HCT116 (cell line): ENCODE results near the gene CBL. TPM values are rescaled to one million over a fixed set of nuclear protein-coding genes. Genes with fewer than 3 reads are reported as not detected.

Source experiments
- ATAC-seq: fragments of 200-7000 bp; cut with Tn5 transposase; 2 replicates; pipeline ENCODE4 v1.9.1; 2020; ENCODE audit warnings: mild to moderate bottlenecking, moderate library complexity
- BruUV-seq: library from RNA; stranded (reverse); fragments of 400-500 nt; replicated peaks from 2 replicates; lab custom pipeline; 2021; lab: Mats Ljungman, UMichigan
- CTCF ChIA-PET: fragments of 300-600 bp; sonication (Branson Sonifier 250); formaldehyde crosslinking; loops from one replicate; lab custom pipeline; 2021; ENCODE audit warnings: antibody characterized with exemption; lab: Charles Lee
- POLR2A ChIA-PET: fragments of 300-600, 350-600 bp; sonication (Branson Sonifier 250); formaldehyde crosslinking; loops from one replicate; lab custom pipeline; 2021; ENCODE audit warnings: antibody characterized with exemption; lab: Charles Lee
- RAD21 ChIA-PET, 2 experiments: fragments of 300-600 bp; sonication (Branson Sonifier 250); formaldehyde crosslinking; loops; one replicate each; lab custom pipeline; 2023; ENCODE audit warnings: low total read pairs in 2 of 2; ENCODE audit not compliant: uncharacterized antibody in 2 of 2, unreplicated experiment in 2 of 2, low non-redundant PET in 1 of 2; lab: Charles Lee
- DNase-seq: peaks from one replicate; pipeline ENCODE4 v3.0.0-alpha.2; 2010; ENCODE audit warnings: low read depth, low spot score
- H2AFZ ChIP-seq: fragments of 200-600 bp; shearing (Covaris generic), sonication (generic); 2 replicates; pipeline ENCODE4 v1.6.1; 2017; ENCODE audit warnings: low read depth, mixed run types, mixed read lengths, antibody characterized with exemption, low read length; ENCODE audit not compliant: poor library complexity, severe bottlenecking
- H3K27ac ChIP-seq: 2 replicates; pipeline ENCODE4 v1.5.1; 2012; ENCODE audit warnings: low read depth, low read length
- H3K27me3 ChIP-seq: fragments of 200-600 bp; sonication (generic); 2 replicates; pipeline ENCODE4 v1.6.1; 2016; ENCODE audit warnings: mixed run types, low read length, mixed read lengths; ENCODE audit not compliant: insufficient read depth
- H3K36me3 ChIP-seq, 2 experiments: fragments of 200-500 bp in 1 of 2; fragments of 200-600 bp in 1 of 2; sonication (Bioruptor generic) in 1 of 2; sonication (generic) in 1 of 2; 2 replicates each; pipeline versions ENCODE4 v1.5.1 to v1.6.1; 2014 to 2016; ENCODE audit warnings: low read length in 2 of 2, inconsistent platforms in 1 of 2, mixed read lengths in 1 of 2, mixed run types in 1 of 2; ENCODE audit not compliant: insufficient read depth in 2 of 2, control insufficient read depth in 1 of 2
- H3K4me1 ChIP-seq, 2 experiments: fragments of 200-600 bp in 1 of 2; sonication (generic) in 1 of 2; 2 replicates each; pipeline versions ENCODE4 v1.5.1 to v1.6.1; 2012 to 2017; ENCODE audit warnings: low read length in 2 of 2, inconsistent platforms in 1 of 2, mild to moderate bottlenecking in 1 of 2, mixed read lengths in 1 of 2, mixed run types in 1 of 2, moderate library complexity in 1 of 2; ENCODE audit not compliant: insufficient read depth in 2 of 2, control insufficient read depth in 1 of 2
- H3K4me2 ChIP-seq: fragments of 200-600 bp; sonication (generic); 2 replicates; pipeline ENCODE4 v1.6.1; 2017; ENCODE audit warnings: mixed run types, low read length, mixed read lengths
- H3K4me3 ChIP-seq, 2 experiments: fragments of 200-600 bp in 1 of 2; sonication (generic) in 1 of 2; replicated peaks in 1 of 2; 2 replicates each; pipeline ENCODE4 v1.5.1; 2011 to 2016; ENCODE audit warnings: low read length in 2 of 2, control low read depth in 1 of 2, low read depth in 1 of 2, mild to moderate bottlenecking in 1 of 2, mixed read lengths in 1 of 2, mixed run types in 1 of 2
- H3K79me2 ChIP-seq: fragments of 200-600 bp; sonication (generic); 2 replicates; pipeline ENCODE4 v1.6.1; 2017; ENCODE audit warnings: mild to moderate bottlenecking, mixed run types, low read length, moderate library complexity, mixed read lengths; ENCODE audit not compliant: insufficient read depth
- H3K9ac ChIP-seq: fragments of 200-600 bp; sonication (generic); 2 replicates; pipeline ENCODE4 v1.6.1; 2016; ENCODE audit warnings: low read length, mixed read lengths
- H3K9me2 ChIP-seq: fragments of 200-600 bp; sonication (generic), shearing (Covaris generic); 2 replicates; pipeline ENCODE4 v1.6.1; 2017; ENCODE audit warnings: mixed run types, mild to moderate bottlenecking, moderate library complexity; ENCODE audit not compliant: insufficient read depth
- H3K9me3 ChIP-seq, 2 experiments: fragments of 200-500 bp in 1 of 2; fragments of 200-600 bp in 1 of 2; sonication (Bioruptor generic) in 1 of 2; sonication (generic) in 1 of 2; 2 replicates each; pipeline ENCODE4 v1.6.1; 2014 to 2017; ENCODE audit warnings: low read length in 2 of 2, mixed read lengths in 2 of 2, inconsistent platforms in 1 of 2, low read depth in 1 of 2, mild to moderate bottlenecking in 1 of 2, mixed run types in 1 of 2, moderate library complexity in 1 of 2; ENCODE audit not compliant: control insufficient read depth in 1 of 2, insufficient read depth in 1 of 2
- H4K20me1 ChIP-seq: fragments of 200-600 bp; sonication (generic), shearing (Covaris generic); 2 replicates; pipeline ENCODE4 v1.6.1; 2017; ENCODE audit warnings: mixed run types, mild to moderate bottlenecking, moderate library complexity; ENCODE audit not compliant: insufficient read depth
- ATF3 ChIP-seq: IDR thresholded peaks from 2 replicates; pipeline ENCODE4 v1.6.1; 2012
- CTCF ChIP-seq, 3 experiments: fragments of 200-600 bp in 1 of 3; sonication (generic) in 1 of 3; IDR thresholded peaks in 2 of 3; conservative IDR thresholded peaks in 1 of 3; 2 replicates each; pipeline ENCODE4 v1.5.1; 2012 to 2017; ENCODE audit warnings: low read depth in 2 of 3, low read length in 2 of 3, antibody characterized with exemption in 1 of 3, borderline replicate concordance in 1 of 3, control low read depth in 1 of 3, mild to moderate bottlenecking in 1 of 3, mixed read lengths in 1 of 3, mixed run types in 1 of 3, moderate library complexity in 1 of 3; ENCODE audit not compliant: insufficient read depth in 1 of 3
- EZH2 ChIP-seq: fragments of 200-600 bp; sonication (generic); IDR thresholded peaks from 2 replicates; pipeline ENCODE4 v1.6.1; 2017; ENCODE audit warnings: antibody characterized with exemption, mixed run types
- FOSL1 ChIP-seq: IDR thresholded peaks from 2 replicates; pipeline ENCODE4 v1.6.1; 2012; ENCODE audit warnings: low read depth
- POLR2A ChIP-seq: IDR thresholded peaks from 2 replicates; pipeline ENCODE4 v1.7.0; 2011; ENCODE audit warnings: borderline replicate concordance; ENCODE audit not compliant: insufficient read depth, insufficient read length; ENCODE audit errors: extremely low read depth
- SP1 ChIP-seq: IDR thresholded peaks from 2 replicates; pipeline ENCODE4 v1.6.1; 2012; ENCODE audit warnings: low read depth
- SRF ChIP-seq: IDR thresholded peaks from 2 replicates; pipeline ENCODE4 v1.6.1; 2012; ENCODE audit warnings: low read depth
- ZFX ChIP-seq: fragments of 450-650 bp; IDR thresholded peaks from 2 replicates; pipeline ENCODE4 v1.6.1; 2017
- ZNF274 ChIP-seq: fragments of 200-500 bp; sonication (Bioruptor generic); IDR thresholded peaks from 2 replicates; pipeline ENCODE4 v1.6.1; 2014; ENCODE audit warnings: mild to moderate bottlenecking, low read depth, low read length, inconsistent platforms
- intact Hi-C: fragments of 100-400 bp; cut with micrococcal nuclease; formaldehyde crosslinking; loops from 2 replicates; pipeline ENCODE4 v1.10.0; 2022
- total RNA-seq: library from RNA; stranded (reverse); gene quantifications from one replicate; pipeline ENCODE4 v1.2.1, GENCODE V29; 2021; ENCODE audit not compliant: unreplicated experiment

The CBL gene
- total RNA-seq, 1 experiment from 2014 or later = 31.1 TPM

GRCh38 chr11:119249671-119250010 lies 43.5 kb downstream of the CBL start (continued):
- TF ChIP-seq CTCF (IDR thresholded peaks at IDR 0.05 in 2 of 3, conservative IDR thresholded peaks at IDR 0.05 in 1 of 3; ENCODE audit: borderline replicate concordance in 1 of 3, insufficient read depth in 1 of 3, low read depth in 2 of 3, low read length in 2 of 3) (no peak), ZFX (no peak)

GRCh38 chr11:119251114-119251513 lies 45.0 kb downstream of the CBL start:
- H3K27me3 ChIP-seq = no peaks in the 10 kb centered on the region
- no peak overlapping the region for H3K4me3 ChIP-seq
- DNase-seq = no peak
- H3K9me3 ChIP-seq = no peaks in the 10 kb centered on the region
- no peaks in the 10 kb centered on the region; the same call in none of the 2 replicates for H3K79me2 ChIP-seq
- H3K9me2 ChIP-seq = no peaks in the 10 kb centered on the region
- no peaks in the 10 kb centered on the region for H3K36me3 ChIP-seq
- no peak for ATAC-seq
- H3K4me1 ChIP-seq = no peaks in the 10 kb centered on the region
- TF ChIP-seq POLR2A = no peak
- no peak for TF ChIP-seq SRF
- no peak for TF ChIP-seq SP1
- CTCF ChIA-PET = no interaction called here
- POLR2A ChIA-PET = no interaction called here
- no peaks in the 10 kb centered on the region for H4K20me1 ChIP-seq
- no peak overlapping the region for H2AFZ ChIP-seq
- intact Hi-C loops = no loop called here
- H3K9ac ChIP-seq = no peak overlapping the region
- BruUV-seq = no TSS peak
- no peak overlapping the region for H3K27ac ChIP-seq
- RAD21 ChIA-PET = no interaction called here
- no peak overlapping the region for H3K4me2 ChIP-seq

GRCh38 chr11:119254239-119254638 lies 48.1 kb downstream of the CBL start:
- Histone ChIP-seq H3K4me2 (no peak overlapping the region), H3K27me3 (no peaks in the 10 kb centered on the region), H3K4me1 (no peaks in the 10 kb centered on the region), H3K27ac (no peak overlapping the region), H4K20me1 (no peaks in the 10 kb centered on the region), H3K9ac (no peak overlapping the region), H3K36me3 (no peaks in the 10 kb centered on the region), H2AFZ (no peak overlapping the region), H3K4me3 (no peak overlapping the region), H3K9me2 (no peaks in the 10 kb centered on the region), H3K9me3 (no peaks in the 10 kb centered on the region), H3K79me2 (peaks cover 19% of the 10 kb centered on the region)
- intact Hi-C loops = no loop called here
- TF ChIP-seq FOSL1 = no peak
- TF ChIP-seq SRF = no peak
- TF ChIP-seq SP1 = no peak
- TF ChIP-seq ATF3 = no peak
- TF ChIP-seq ZNF274 = no peak
- no peak for TF ChIP-seq EZH2
- ChIA-PET RAD21 (no interaction called here), POLR2A (interaction anchor here (0.5 kb wide), 1 partner anchor 169 kb away, joined by 3 read pairs; no protein-coding TSS in a partner anchor), CTCF (no interaction called here)
- no TSS peak for BruUV-seq
- ATAC-seq (no peak), DNase-seq (no peak)
